ENCODE measurements around the gene CREB1.

DNA sequence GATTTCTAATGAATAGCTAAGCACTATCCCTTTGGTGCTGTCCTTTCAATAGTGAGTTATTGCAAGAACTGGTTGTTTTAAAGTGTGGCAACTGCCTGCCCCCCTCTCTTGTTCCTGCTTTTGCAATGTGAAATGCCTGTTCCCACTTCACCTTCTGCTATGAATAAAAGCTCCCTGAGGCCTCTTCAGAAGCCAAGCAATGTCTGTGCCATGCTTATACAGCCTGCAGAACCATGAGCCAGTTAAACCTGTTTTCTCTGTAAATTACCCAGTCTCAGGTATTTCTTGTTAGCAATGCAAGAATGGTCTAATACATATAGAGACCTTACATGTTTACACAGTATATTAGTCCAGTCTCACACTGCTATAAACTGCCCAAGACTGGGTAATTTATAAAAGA lies 110.4 kb downstream of the CREB1 start:
- TF ChIP-seq ZFX (CRISPR knock-in tag; IDR thresholded peaks at IDR 0.05) (no peak), NCOA4 (IDR thresholded peaks at IDR 0.05; ENCODE audit: partially characterized antibody) (no peak), SIX5 (IDR thresholded peaks at IDR 0.05; ENCODE audit: borderline replicate concordance in 1 of 2, insufficient read depth in 1 of 2, low read depth in 1 of 2, low read length in 2 of 2) (no peak), ZKSCAN1 (IDR thresholded peaks at IDR 0.05; ENCODE audit: low read depth, low read length) (no peak), ZNF57 (CRISPR knock-in tag; IDR thresholded peaks at IDR 0.05) (no peak), ZNF311 (CRISPR knock-in tag; IDR thresholded peaks at IDR 0.05) (no peak), TAF7 (tag; IDR thresholded peaks at IDR 0.05) (no peak), ZNF316 (IDR thresholded peaks at IDR 0.05) (no peak), ZBTB7A (IDR thresholded peaks at IDR 0.05; ENCODE audit: borderline replicate concordance, control insufficient read depth, low read depth, low read length) (no peak)
- TF ChIP-seq, protein P1, sequence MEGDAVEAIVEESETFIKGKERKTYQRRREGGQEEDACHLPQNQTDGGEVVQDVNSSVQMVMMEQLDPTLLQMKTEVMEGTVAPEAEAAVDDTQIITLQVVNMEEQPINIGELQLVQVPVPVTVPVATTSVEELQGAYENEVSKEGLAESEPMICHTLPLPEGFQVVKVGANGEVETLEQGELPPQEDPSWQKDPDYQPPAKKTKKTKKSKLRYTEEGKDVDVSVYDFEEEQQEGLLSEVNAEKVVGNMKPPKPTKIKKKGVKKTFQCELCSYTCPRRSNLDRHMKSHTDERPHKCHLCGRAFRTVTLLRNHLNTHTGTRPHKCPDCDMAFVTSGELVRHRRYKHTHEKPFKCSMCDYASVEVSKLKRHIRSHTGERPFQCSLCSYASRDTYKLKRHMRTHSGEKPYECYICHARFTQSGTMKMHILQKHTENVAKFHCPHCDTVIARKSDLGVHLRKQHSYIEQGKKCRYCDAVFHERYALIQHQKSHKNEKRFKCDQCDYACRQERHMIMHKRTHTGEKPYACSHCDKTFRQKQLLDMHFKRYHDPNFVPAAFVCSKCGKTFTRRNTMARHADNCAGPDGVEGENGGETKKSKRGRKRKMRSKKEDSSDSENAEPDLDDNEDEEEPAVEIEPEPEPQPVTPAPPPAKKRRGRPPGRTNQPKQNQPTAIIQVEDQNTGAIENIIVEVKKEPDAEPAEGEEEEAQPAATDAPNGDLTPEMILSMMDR (IDR thresholded peaks at IDR 0.05 in 2 of 3, conservative IDR thresholded peaks at IDR 0.05 in 1 of 3; ENCODE audit: insufficient read depth in 2 of 3, low read depth in 1 of 3, low read length in 3 of 3): no peak
- TF ChIP-seq, protein P2, sequence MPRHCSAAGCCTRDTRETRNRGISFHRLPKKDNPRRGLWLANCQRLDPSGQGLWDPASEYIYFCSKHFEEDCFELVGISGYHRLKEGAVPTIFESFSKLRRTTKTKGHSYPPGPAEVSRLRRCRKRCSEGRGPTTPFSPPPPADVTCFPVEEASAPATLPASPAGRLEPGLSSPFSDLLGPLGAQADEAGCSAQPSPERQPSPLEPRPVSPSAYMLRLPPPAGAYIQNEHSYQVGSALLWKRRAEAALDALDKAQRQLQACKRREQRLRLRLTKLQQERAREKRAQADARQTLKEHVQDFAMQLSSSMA (CRISPR knock-in tag; IDR thresholded peaks at IDR 0.05): no peak
- TF ChIP-seq, protein P3, sequence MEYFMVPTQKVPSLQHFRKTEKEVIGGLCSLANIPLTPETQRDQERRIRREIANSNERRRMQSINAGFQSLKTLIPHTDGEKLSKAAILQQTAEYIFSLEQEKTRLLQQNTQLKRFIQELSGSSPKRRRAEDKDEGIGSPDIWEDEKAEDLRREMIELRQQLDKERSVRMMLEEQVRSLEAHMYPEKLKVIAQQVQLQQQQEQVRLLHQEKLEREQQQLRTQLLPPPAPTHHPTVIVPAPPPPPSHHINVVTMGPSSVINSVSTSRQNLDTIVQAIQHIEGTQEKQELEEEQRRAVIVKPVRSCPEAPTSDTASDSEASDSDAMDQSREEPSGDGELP (CRISPR knock-in tag; IDR thresholded peaks at IDR 0.05; ENCODE audit: borderline replicate concordance): no peak

Measured in K562 (cell line).